Measurements from ENCODE around the gene TNRC18. TPM values are rescaled to one million over a fixed set of nuclear protein-coding genes. Genes with fewer than 3 reads are reported as not detected.

Gene TNRC18
- total and polyA plus RNA-seq, 4 experiments from 2014 or later: 0.11 to 48.9 (median 24.5) TPM

DNA sequence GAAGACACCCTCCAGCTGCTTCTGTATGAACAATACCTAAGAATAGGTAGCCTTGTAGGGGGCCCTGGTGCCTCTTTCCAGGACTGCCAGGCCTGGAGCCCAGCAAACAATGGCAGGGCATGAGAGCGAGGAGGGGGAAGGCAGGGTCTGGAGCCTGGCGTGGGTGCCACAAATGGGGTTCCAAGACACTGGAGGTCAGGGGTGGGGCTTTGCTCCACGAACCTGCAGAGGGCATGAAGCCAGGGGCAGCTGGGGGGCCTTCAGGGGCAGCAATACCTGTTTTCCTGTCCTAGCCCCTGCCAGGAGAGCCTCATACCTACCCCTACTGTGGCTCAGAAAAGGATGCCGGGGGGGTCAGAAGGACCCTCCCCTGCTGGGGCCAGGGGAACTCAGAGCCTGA is 79.3 kb downstream of the TNRC18 start:
- no peak overlapping the region for H3K27ac ChIP-seq (ENCODE audit: low read depth, low read length)
- no peak overlapping the region for H3K4me3 ChIP-seq (ENCODE audit: low read length in 2 of 2)
- ChIA-PET POLR2A (ENCODE audit: partially characterized antibody) (no interaction called here), CTCF (ENCODE audit: partially characterized antibody) (no interaction called here)
- peaks cover 21% of the 10 kb centered on the region for H3K36me3 ChIP-seq (ENCODE audit: insufficient read depth, low read length)
- no peaks in the 10 kb centered on the region for H3K4me1 Mint-ChIP-seq
- no peak for DNase-seq
- H3K4me1 ChIP-seq (ENCODE audit: insufficient read depth, low read length): no peaks in the 10 kb centered on the region
- H3K36me3 Mint-ChIP-seq: peaks cover 51 to 54% of the 10 kb centered on the region in 2 donors
- peaks cover 0 to 20% (median 16%) of the 10 kb centered on the region in 8 donors for H3K9me3 Mint-ChIP-seq
- no peak overlapping the region for H3K27ac Mint-ChIP-seq
- H3K27me3 ChIP-seq (ENCODE audit: insufficient read depth, low read length): no peaks in the 10 kb centered on the region
- H3K4me3 Mint-ChIP-seq: no peak overlapping the region
- intact Hi-C loops (cut with micrococcal nuclease): no loop called here
- H3K27me3 Mint-ChIP-seq: no peaks in the 10 kb centered on the region
- peaks cover 0 to 3% of the 10 kb centered on the region in 2 donors for H3K9me3 ChIP-seq (ENCODE audit: control insufficient read depth in 1 of 2, low read length in 2 of 2)

DNA sequence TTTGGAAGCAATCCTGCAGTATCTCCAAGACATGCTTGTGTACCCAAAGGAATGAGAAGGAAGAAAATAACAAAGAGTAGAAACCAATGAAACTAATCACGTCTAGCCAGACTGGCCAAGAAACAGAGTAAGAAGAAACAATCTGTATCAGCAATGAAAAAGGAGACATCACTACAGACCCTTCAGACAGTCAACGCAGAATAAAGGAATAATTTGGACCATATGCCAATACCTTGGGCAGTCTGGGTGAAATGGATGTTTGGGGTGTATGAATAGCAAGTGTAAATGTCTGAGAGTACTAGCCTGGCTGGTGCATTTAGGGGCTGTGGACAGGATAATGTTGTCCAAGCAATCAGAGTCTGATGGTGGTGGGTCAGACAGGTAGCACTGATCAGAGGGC is 79.8 kb downstream of the TNRC18 start:
- DNase-seq: no peak
- peak overlapping the region in 1 of 7 donors; percentile 59 for H3K27ac Mint-ChIP-seq
- peaks cover 52 to 54% of the 10 kb centered on the region in 2 donors for H3K36me3 Mint-ChIP-seq
- H3K27ac ChIP-seq (ENCODE audit: low read depth, low read length): no peak overlapping the region
- ChIA-PET POLR2A (ENCODE audit: partially characterized antibody) (no interaction called here), CTCF (ENCODE audit: partially characterized antibody) (no interaction called here)
- no peaks in the 10 kb centered on the region for H3K27me3 Mint-ChIP-seq
- no peaks in the 10 kb centered on the region for H3K4me1 Mint-ChIP-seq
- no peaks in the 10 kb centered on the region for H3K27me3 ChIP-seq (ENCODE audit: insufficient read depth, low read length)
- H3K4me3 ChIP-seq (ENCODE audit: low read length in 2 of 2): no peak overlapping the region
- H3K4me1 ChIP-seq (ENCODE audit: insufficient read depth, low read length): no peaks in the 10 kb centered on the region
- H3K36me3 ChIP-seq (ENCODE audit: insufficient read depth, low read length): peaks cover 21% of the 10 kb centered on the region
- H3K9me3 Mint-ChIP-seq: peaks cover 0 to 20% (median 16%) of the 10 kb centered on the region in 8 donors
- H3K4me3 Mint-ChIP-seq: no peak overlapping the region
- H3K9me3 ChIP-seq (ENCODE audit: control insufficient read depth in 1 of 2, low read length in 2 of 2): peaks cover 0 to 3% of the 10 kb centered on the region in 2 donors
- intact Hi-C loops (cut with micrococcal nuclease): no loop called here

DNA sequence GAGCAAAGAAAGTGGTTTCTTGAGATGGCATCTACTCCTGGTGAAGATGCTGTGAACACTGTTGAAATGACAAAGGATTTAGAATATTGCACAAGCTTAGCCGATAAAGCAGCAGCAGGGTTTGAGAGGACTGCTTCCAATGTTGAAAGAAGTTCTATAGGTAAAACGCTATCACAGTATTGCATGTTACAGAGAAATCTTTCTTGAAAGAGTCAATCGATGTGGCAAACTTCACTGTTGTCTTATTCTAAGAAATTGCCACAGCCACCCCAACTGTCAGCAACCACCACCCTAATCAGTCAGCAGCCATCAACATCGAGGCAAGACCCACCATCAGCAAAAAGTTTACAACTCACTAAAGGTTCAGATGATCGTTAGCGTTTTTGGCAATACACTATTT is 81.0 kb downstream of the TNRC18 start:
- H3K27me3 ChIP-seq (ENCODE audit: insufficient read depth, low read length): no peaks in the 10 kb centered on the region
- intact Hi-C loops (cut with micrococcal nuclease): no loop called here
- DNase-seq: no peak
- H3K4me1 Mint-ChIP-seq: no peaks in the 10 kb centered on the region
- peaks cover 54 to 56% of the 10 kb centered on the region in 2 donors for H3K36me3 Mint-ChIP-seq
- H3K36me3 ChIP-seq (ENCODE audit: insufficient read depth, low read length): peaks cover 21% of the 10 kb centered on the region
- peaks cover 0 to 23% (median 16%) of the 10 kb centered on the region in 8 donors for H3K9me3 Mint-ChIP-seq
- no peak overlapping the region for H3K27ac Mint-ChIP-seq
- no peak overlapping the region for H3K4me3 ChIP-seq (ENCODE audit: low read length in 2 of 2)
- no peaks in the 10 kb centered on the region for H3K27me3 Mint-ChIP-seq
- H3K27ac ChIP-seq (ENCODE audit: low read depth, low read length): no peak overlapping the region
- peaks cover 0 to 3% of the 10 kb centered on the region in 2 donors for H3K9me3 ChIP-seq (ENCODE audit: control insufficient read depth in 1 of 2, low read length in 2 of 2)
- CTCF ChIA-PET (ENCODE audit: partially characterized antibody): no interaction called here
- H3K4me3 Mint-ChIP-seq: no peak overlapping the region
- H3K4me1 ChIP-seq (ENCODE audit: insufficient read depth, low read length): no peaks in the 10 kb centered on the region
- POLR2A ChIA-PET (ENCODE audit: partially characterized antibody): no interaction called here

DNA sequence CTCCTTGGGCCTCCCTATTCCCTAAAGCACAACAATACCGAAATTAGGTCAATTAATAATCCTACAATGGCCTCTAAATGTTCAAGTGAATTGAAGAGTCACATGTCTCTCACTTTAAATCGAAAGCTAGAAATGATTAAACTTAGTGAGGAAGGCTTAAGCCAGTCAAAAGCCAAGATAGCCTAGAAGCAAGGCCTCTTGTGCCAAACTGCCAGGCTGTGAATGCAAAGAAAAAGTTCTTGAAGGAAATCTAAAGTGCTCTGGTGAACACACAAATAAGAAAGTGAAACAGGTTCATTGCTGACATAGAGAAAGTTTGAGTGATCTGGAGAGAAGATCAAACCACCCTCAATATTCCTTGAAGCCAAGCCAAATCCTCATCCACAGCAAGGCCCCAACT is 83.7 kb downstream of the TNRC18 start:
- ChIA-PET POLR2A (ENCODE audit: partially characterized antibody) (no interaction called here), CTCF (ENCODE audit: partially characterized antibody) (interaction anchor here (0.6 to 1.6 kb wide), 3 partner anchors 11 to 1154 kb away, joined by 3 to 4 read pairs (median 3); no protein-coding TSS in a partner anchor)
- Histone ChIP-seq H3K4me1 (ENCODE audit: insufficient read depth, low read length) (no peaks in the 10 kb centered on the region), H3K27me3 (ENCODE audit: insufficient read depth, low read length) (no peaks in the 10 kb centered on the region), H3K27ac (ENCODE audit: low read depth, low read length) (no peak overlapping the region), H3K4me3 (ENCODE audit: low read length in 2 of 2) (no peak overlapping the region), H3K9me3 (ENCODE audit: control insufficient read depth in 1 of 2, low read length in 2 of 2) (peaks cover 0 to 3% of the 10 kb centered on the region in 2 donors), H3K36me3 (ENCODE audit: insufficient read depth, low read length) (peaks cover 25% of the 10 kb centered on the region)
- Mint-ChIP-seq H3K36me3 (peaks cover 71 to 73% of the 10 kb centered on the region in 2 donors), H3K27me3 (no peaks in the 10 kb centered on the region), H3K4me1 (peaks cover 0 to 2% (median 0%) of the 10 kb centered on the region in 4 donors), H3K27ac (peak overlapping the region in 1 of 7 donors; percentile 42), H3K9me3 (peaks cover 3 to 44% (median 34%) of the 10 kb centered on the region in 8 donors), H3K4me3 (no peak overlapping the region)
- no peak for DNase-seq
- intact Hi-C loops (cut with micrococcal nuclease): loop anchor here (10.0 kb wide), 1 partner anchor 95 kb away; no protein-coding TSS in a partner anchor

DNA sequence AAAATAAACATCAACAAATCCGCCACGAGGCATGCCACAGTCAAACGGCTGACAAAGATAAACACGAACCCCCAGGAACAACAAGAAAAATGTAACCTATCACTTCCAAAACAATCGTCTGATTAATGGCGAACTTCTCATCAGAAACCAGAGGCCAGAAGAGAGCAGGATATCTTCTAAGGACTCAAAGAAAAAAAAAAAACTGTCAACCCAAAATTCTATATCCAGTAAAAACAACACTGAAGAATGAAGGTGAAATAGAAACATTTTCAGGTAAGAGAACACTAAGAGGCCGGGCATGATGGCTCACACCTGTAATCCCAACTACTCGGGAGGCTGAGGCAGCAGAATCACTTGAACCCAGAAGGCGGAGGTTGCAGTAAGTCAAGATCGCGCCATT is 86.6 kb downstream of the TNRC18 start:
- H3K36me3 ChIP-seq (ENCODE audit: insufficient read depth, low read length): peaks cover 9% of the 10 kb centered on the region
- Mint-ChIP-seq H3K9me3 (peaks cover 3 to 33% (median 20%) of the 10 kb centered on the region in 8 donors), H3K4me3 (no peak overlapping the region)

DNA sequence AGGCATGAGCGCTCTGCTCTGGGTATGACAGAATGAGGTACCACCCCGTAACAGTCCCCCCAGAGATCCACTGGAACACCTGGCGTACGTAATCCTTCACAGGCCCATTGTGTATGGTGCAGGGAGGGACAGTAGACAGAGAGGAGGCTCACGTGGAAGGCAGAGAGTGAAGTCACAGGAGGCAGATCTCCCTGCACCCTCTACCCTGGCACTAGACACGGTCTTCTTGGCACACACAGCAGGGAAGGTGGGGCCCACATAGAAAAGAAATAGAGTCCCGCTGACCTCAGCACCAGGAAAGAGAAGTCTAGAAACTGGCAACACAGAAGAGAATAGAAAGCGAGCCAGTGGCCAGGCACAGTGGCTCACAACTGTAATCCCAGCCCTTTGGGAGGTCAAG is 89.0 kb downstream of the TNRC18 start:
- Mint-ChIP-seq H3K4me1 (peaks cover 12 to 21% (median 19%) of the 10 kb centered on the region in 4 donors), H3K27ac (peak overlapping the region in 1 of 7 donors; percentile 70), H3K4me3 (no peak overlapping the region), H3K36me3 (peaks cover 54 to 57% of the 10 kb centered on the region in 2 donors), H3K9me3 (peaks cover 3 to 31% (median 20%) of the 10 kb centered on the region in 8 donors), H3K27me3 (no peaks in the 10 kb centered on the region)
- Histone ChIP-seq H3K4me3 (ENCODE audit: low read length in 2 of 2) (no peak overlapping the region), H3K9me3 (ENCODE audit: control insufficient read depth in 1 of 2, low read length in 2 of 2) (no peaks in the 10 kb centered on the region), H3K36me3 (ENCODE audit: insufficient read depth, low read length) (peaks cover 10% of the 10 kb centered on the region), H3K27me3 (ENCODE audit: insufficient read depth, low read length) (no peaks in the 10 kb centered on the region), H3K27ac (ENCODE audit: low read depth, low read length) (no peak overlapping the region), H3K4me1 (ENCODE audit: insufficient read depth, low read length) (peaks cover 22% of the 10 kb centered on the region)
- no peak for DNase-seq
- ChIA-PET POLR2A (ENCODE audit: partially characterized antibody) (no interaction called here), CTCF (ENCODE audit: partially characterized antibody) (interaction anchor here (0.7 kb wide), 1 partner anchor 160 kb away, joined by 4 read pairs; no protein-coding TSS in a partner anchor)
- intact Hi-C loops (cut with micrococcal nuclease): loop anchor here (10.0 kb wide), 1 partner anchor 90 kb away; no protein-coding TSS in a partner anchor

More for the DNA sequence above, 86.6 kb downstream of the TNRC18 start:
- no peaks in the 10 kb centered on the region for H3K9me3 ChIP-seq (ENCODE audit: control insufficient read depth in 1 of 2, low read length in 2 of 2)
- no peaks in the 10 kb centered on the region for H3K27me3 ChIP-seq (ENCODE audit: insufficient read depth, low read length)
- H3K27ac Mint-ChIP-seq: no peak overlapping the region
- DNase-seq: no peak
- no peaks in the 10 kb centered on the region for H3K27me3 Mint-ChIP-seq
- peaks cover 58 to 61% of the 10 kb centered on the region in 2 donors for H3K36me3 Mint-ChIP-seq
- intact Hi-C loops (cut with micrococcal nuclease): loop anchor here (10.0 kb wide), 1 partner anchor 92 kb away; no protein-coding TSS in a partner anchor
- H3K4me3 ChIP-seq (ENCODE audit: low read length in 2 of 2): no peak overlapping the region
- H3K4me1 Mint-ChIP-seq: peaks cover 2 to 8% (median 5%) of the 10 kb centered on the region in 4 donors
- POLR2A ChIA-PET (ENCODE audit: partially characterized antibody): no interaction called here
- H3K4me1 ChIP-seq (ENCODE audit: insufficient read depth, low read length): peaks cover 3% of the 10 kb centered on the region
- no peak overlapping the region for H3K27ac ChIP-seq (ENCODE audit: low read depth, low read length)
- CTCF ChIA-PET (ENCODE audit: partially characterized antibody): interaction anchor here (0.7 kb wide), 1 partner anchor 29 kb away, joined by 6 read pairs; no protein-coding TSS in a partner anchor

DNA sequence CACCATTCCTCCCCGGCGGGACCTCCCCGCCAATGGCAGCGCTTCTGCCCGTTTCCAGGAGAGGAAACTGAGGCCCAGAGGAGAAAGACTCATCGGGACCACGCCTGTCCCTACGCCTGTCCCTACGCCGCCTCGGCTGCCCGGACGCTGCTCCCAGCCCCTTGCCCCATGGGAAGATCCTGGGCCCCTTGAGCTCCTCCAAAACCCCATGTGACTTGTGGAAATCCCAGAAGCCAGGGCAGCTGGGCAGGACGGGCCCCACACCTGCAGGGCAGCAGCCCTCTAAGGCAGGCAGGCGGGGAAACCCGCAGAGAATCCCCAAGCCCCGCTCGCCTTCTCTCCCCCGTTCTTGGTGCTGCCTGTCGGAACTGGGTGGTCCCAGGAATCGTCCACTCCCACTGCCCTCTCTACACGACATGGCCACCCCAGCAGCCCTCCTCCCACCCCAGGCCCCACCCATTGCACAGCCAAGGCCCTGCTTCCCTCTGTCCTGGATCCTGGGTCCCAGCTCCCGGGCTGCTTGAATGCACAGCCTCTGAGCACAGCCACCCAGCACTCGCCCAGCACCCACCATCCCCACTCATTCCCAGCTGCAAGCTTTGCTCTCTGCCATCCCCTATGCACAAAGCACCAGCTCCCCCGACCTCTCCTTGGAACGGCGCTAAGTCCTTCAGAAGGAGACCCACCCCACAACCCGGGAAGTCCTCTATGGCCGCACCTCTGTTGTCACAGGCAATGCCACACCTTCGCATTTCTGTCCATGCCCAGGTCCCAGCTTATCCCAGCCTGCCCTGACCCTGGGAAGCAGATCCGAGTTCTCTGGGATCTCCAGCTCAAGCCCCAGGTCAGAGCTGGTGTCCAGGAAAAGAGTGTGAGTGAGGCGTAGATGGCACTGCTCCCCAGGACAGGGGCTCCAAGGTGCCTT is 90.3 kb downstream of the TNRC18 start:
- H3K4me1 Mint-ChIP-seq: peaks cover 12 to 21% (median 19%) of the 10 kb centered on the region in 4 donors
- H3K27ac Mint-ChIP-seq: peak overlapping the region in 1 of 7 donors; percentile 61

More for the DNA sequence above, 90.3 kb downstream of the TNRC18 start:
- H3K4me3 ChIP-seq (ENCODE audit: low read length in 2 of 2): no peak overlapping the region
- Mint-ChIP-seq H3K4me3 (peak overlapping the region in 1 of 8 donors; percentile 13), H3K27me3 (no peaks in the 10 kb centered on the region), H3K9me3 (peaks cover 3 to 29% (median 20%) of the 10 kb centered on the region in 8 donors), H3K36me3 (peaks cover 51 to 52% of the 10 kb centered on the region in 2 donors)
- no peaks in the 10 kb centered on the region for H3K9me3 ChIP-seq (ENCODE audit: control insufficient read depth in 1 of 2, low read length in 2 of 2)
- peaks cover 22% of the 10 kb centered on the region for H3K4me1 ChIP-seq (ENCODE audit: insufficient read depth, low read length)
- H3K27ac ChIP-seq (ENCODE audit: low read depth, low read length): no peak overlapping the region
- intact Hi-C loops (cut with micrococcal nuclease): loop anchor here (10.0 kb wide), 1 partner anchor 89 kb away; no protein-coding TSS in a partner anchor
- ChIA-PET POLR2A (ENCODE audit: partially characterized antibody) (no interaction called here), CTCF (ENCODE audit: partially characterized antibody) (no interaction called here)
- H3K36me3 ChIP-seq (ENCODE audit: insufficient read depth, low read length): peaks cover 10% of the 10 kb centered on the region
- DNase-seq: no peak
- H3K27me3 ChIP-seq (ENCODE audit: insufficient read depth, low read length): no peaks in the 10 kb centered on the region

Measured in CD4-positive, alpha-beta memory T cell (primary cell).